Progenitor cell of endocrine pancreas (in vitro differentiated cells): Measurements from ENCODE around the gene PAAF1. TPM values are rescaled to one million over a fixed set of nuclear protein-coding genes. Genes with fewer than 3 reads are reported as not detected.

Experiments
- DNase-seq: peaks from one replicate; pipeline ENCODE4 v3.0.0; 2021; ENCODE audit warnings: low spot score; ENCODE audit not compliant: unreplicated experiment
- H3K27ac Mint-ChIP-seq: 2 replicates; pipeline ENCODE4 v1.8.0; 2021; ENCODE audit warnings: mild to moderate bottlenecking, moderate library complexity, mixed read lengths
- H3K27me3 Mint-ChIP-seq: 2 replicates; pipeline ENCODE4 v1.8.0; 2021; ENCODE audit warnings: mixed read lengths
- H3K36me3 Mint-ChIP-seq: 2 replicates; pipeline ENCODE4 v1.8.0; 2022; ENCODE audit warnings: mixed read lengths; ENCODE audit not compliant: insufficient read depth
- H3K4me1 Mint-ChIP-seq: 2 replicates; pipeline ENCODE4 v1.8.0; 2021; ENCODE audit warnings: low read depth, mixed read lengths
- H3K4me3 Mint-ChIP-seq: 2 replicates; pipeline ENCODE4 v1.8.0; 2021; ENCODE audit warnings: low read depth, mild to moderate bottlenecking, moderate library complexity, mixed read lengths
- H3K9me3 Mint-ChIP-seq: 2 replicates; pipeline ENCODE4 v1.8.0; 2021; ENCODE audit warnings: low read depth, mixed read lengths
- CTCF ChIP-seq: fragments of 200-600 bp; sonication (generic); IDR thresholded peaks from one replicate; pipeline ENCODE4 v1.5.0; 2021; ENCODE audit warnings: antibody characterized with exemption, mild to moderate bottlenecking; ENCODE audit not compliant: unreplicated experiment
- total RNA-seq: library from RNA; stranded (reverse); gene quantifications from 2 replicates; pipeline ENCODE4 v1.2.1, GENCODE V29; 2021

PAAF1 gene
- total RNA-seq, 1 donor from 2014 or later, result 29.3 TPM

- no peak overlapping the region for H3K4me3 Mint-ChIP-seq
- peaks cover 4% of the 10 kb centered on the region for H3K4me1 Mint-ChIP-seq
- no peaks in the 10 kb centered on the region for H3K9me3 Mint-ChIP-seq
- H3K27me3 Mint-ChIP-seq, result peaks cover 14% of the 10 kb centered on the region
- DNase-seq, result no peak
- H3K27ac Mint-ChIP-seq, result no peak overlapping the region
- H3K36me3 Mint-ChIP-seq, result no peaks in the 10 kb centered on the region
- no peak for TF ChIP-seq CTCF
Observed at GRCh38 chr11:73957654-73958361, 81.0 kb downstream of the PAAF1 start.

- peaks cover 4% of the 10 kb centered on the region for H3K4me1 Mint-ChIP-seq
- H3K27ac Mint-ChIP-seq, result no peak overlapping the region
- no peaks in the 10 kb centered on the region for H3K36me3 Mint-ChIP-seq
- DNase-seq, result no peak
- no peak overlapping the region for H3K4me3 Mint-ChIP-seq
- no peak for TF ChIP-seq CTCF
- no peaks in the 10 kb centered on the region for H3K9me3 Mint-ChIP-seq
- peaks cover 14% of the 10 kb centered on the region for H3K27me3 Mint-ChIP-seq
Observed at GRCh38 chr11:73958521-73959141, 81.8 kb downstream of the PAAF1 start.

- Mint-ChIP-seq H3K4me1 (no peaks in the 10 kb centered on the region), H3K4me3 (no peak overlapping the region), H3K9me3 (no peaks in the 10 kb centered on the region), H3K27ac (no peak overlapping the region), H3K27me3 (peaks cover 11% of the 10 kb centered on the region), H3K36me3 (no peaks in the 10 kb centered on the region)
- no peak for DNase-seq
- TF ChIP-seq CTCF, result no peak
Observed at GRCh38 chr11:73961321-73961720, 84.5 kb downstream of the PAAF1 start.

GRCh38 chr11:73962101-73962705 lies 85.4 kb downstream of the PAAF1 start:
- Mint-ChIP-seq H3K27ac (no peak overlapping the region), H3K36me3 (no peaks in the 10 kb centered on the region), H3K9me3 (no peaks in the 10 kb centered on the region), H3K27me3 (peaks cover 11% of the 10 kb centered on the region), H3K4me3 (no peak overlapping the region), H3K4me1 (no peaks in the 10 kb centered on the region)
- no peak for TF ChIP-seq CTCF
- no peak for DNase-seq

GRCh38 chr11:73963861-73964260 lies 87.1 kb downstream of the PAAF1 start:
- no peak for TF ChIP-seq CTCF
- DNase-seq, result no peak
- no peaks in the 10 kb centered on the region for H3K4me1 Mint-ChIP-seq
- no peaks in the 10 kb centered on the region for H3K27me3 Mint-ChIP-seq
- peak overlapping the region; percentile 21 for H3K27ac Mint-ChIP-seq
- H3K36me3 Mint-ChIP-seq, result no peaks in the 10 kb centered on the region
- H3K4me3 Mint-ChIP-seq, result no peak overlapping the region
- H3K9me3 Mint-ChIP-seq, result no peaks in the 10 kb centered on the region
